Panc1 (cell line): ENCODE data around the gene TP53BP2. TPM values are rescaled to one million over a fixed set of nuclear protein-coding genes. Genes with fewer than 3 reads are reported as not detected.

Source experiments
- ATAC-seq: fragments of 200-7000 bp; cut with Tn5 transposase; 2 replicates; pipeline ENCODE4 v1.9.1; 2020; ENCODE audit warnings: mild to moderate bottlenecking, moderate library complexity
- BruUV-seq: library from RNA; stranded (reverse); fragments of 400-500 nt; replicated peaks from 2 replicates; lab custom pipeline; 2021; lab: Mats Ljungman, UMichigan
- CTCF ChIA-PET: fragments of 300-600 bp; sonication (Branson Sonifier 250); formaldehyde crosslinking; loops from one replicate; lab custom pipeline; 2022; ENCODE audit warnings: antibody characterized with exemption; lab: Charles Lee
- POLR2A ChIA-PET: fragments of 300-600 bp; sonication (Branson Sonifier 250); formaldehyde crosslinking; loops from one replicate; lab custom pipeline; 2022; ENCODE audit warnings: antibody characterized with exemption; lab: Charles Lee
- DNase-seq: peaks from one replicate; pipeline ENCODE4 v3.0.0-alpha.2; 2010; ENCODE audit warnings: low read depth, low spot score
- H3K27ac ChIP-seq: 2 replicates; pipeline ENCODE4 v1.5.1; 2011; ENCODE audit warnings: mild to moderate bottlenecking, low read length, inconsistent platforms
- H3K27me3 ChIP-seq: fragments of 200-500 bp; sonication (Bioruptor generic); 2 replicates; pipeline ENCODE4 v1.6.0; 2014; ENCODE audit warnings: low read length, inconsistent platforms; ENCODE audit not compliant: control insufficient read depth, insufficient read depth
- H3K36me3 ChIP-seq: fragments of 200-500 bp; sonication (Bioruptor generic); 2 replicates; pipeline ENCODE4 v1.5.1; 2014; ENCODE audit warnings: inconsistent platforms, mild to moderate bottlenecking, low read length, moderate library complexity; ENCODE audit not compliant: control insufficient read depth, insufficient read depth
- H3K4me1 ChIP-seq: 2 replicates; pipeline ENCODE4 v1.5.1; 2011; ENCODE audit warnings: inconsistent platforms, mild to moderate bottlenecking, low read length, moderate library complexity; ENCODE audit not compliant: control insufficient read depth, insufficient read depth
- H3K4me3 ChIP-seq, 2 experiments: 2 replicates each; pipeline ENCODE4 v1.5.1; 2011 to 2012; ENCODE audit warnings: low read depth in 2 of 2, low read length in 2 of 2, mild to moderate bottlenecking in 2 of 2, inconsistent platforms in 1 of 2, moderate library complexity in 1 of 2
- H3K9me3 ChIP-seq: fragments of 200-500 bp; sonication (Bioruptor generic); 2 replicates; pipeline ENCODE4 v1.5.1; 2014; ENCODE audit warnings: low read depth, mild to moderate bottlenecking, inconsistent platforms, low read length, moderate library complexity; ENCODE audit not compliant: control insufficient read depth, insufficient read depth
- CTCF ChIP-seq: fragments of 450-650 bp; IDR thresholded peaks from 2 replicates; pipeline ENCODE4 v1.5.1; 2017; ENCODE audit warnings: mild to moderate bottlenecking
- POLR2AphosphoS5 ChIP-seq: IDR thresholded peaks from 2 replicates; pipeline ENCODE4 v1.6.1; 2012; ENCODE audit warnings: mild to moderate bottlenecking, low read depth, low read length, moderate library complexity
- REST ChIP-seq, 2 experiments: IDR thresholded peaks; 2 replicates each; pipeline ENCODE4 v1.6.1; 2011 to 2012; ENCODE audit warnings: low read depth in 2 of 2, control low read depth in 1 of 2, low read length in 1 of 2, mild to moderate bottlenecking in 1 of 2, moderate library complexity in 1 of 2; ENCODE audit not compliant: insufficient read depth in 1 of 2
- SIN3A ChIP-seq: IDR thresholded peaks from 2 replicates; pipeline ENCODE4 v1.6.1; 2012; ENCODE audit warnings: low read depth, mild to moderate bottlenecking, low read length, moderate library complexity, borderline replicate concordance; ENCODE audit not compliant: insufficient read depth
- in situ Hi-C: cut with HindIII; loops from 2 replicates; pipeline ENCODE4 v1.10.0; 2016; ENCODE audit warnings: low sequenced_read_pairs, low pct_unique_long_range_greater_than_20kb
- intact Hi-C: fragments of 100-400 bp; cut with micrococcal nuclease; formaldehyde crosslinking; loops from one replicate; pipeline ENCODE4 v1.10.0; 2022; ENCODE audit not compliant: unreplicated experiment
- total RNA-seq: library from RNA; stranded (reverse); gene quantifications from one replicate; pipeline ENCODE4 v1.2.1, GENCODE V29; 2021; ENCODE audit not compliant: unreplicated experiment

The TP53BP2 gene
- total RNA-seq, 1 experiment from 2014 or later: 51.4 TPM

- Histone ChIP-seq H3K27me3 (no peaks in the 10 kb centered on the region), H3K4me3 (no peak overlapping the region), H3K9me3 (no peaks in the 10 kb centered on the region), H3K4me1 (peaks cover 40% of the 10 kb centered on the region), H3K27ac (peak overlapping the region; percentile 80), H3K36me3 (peaks cover 23% of the 10 kb centered on the region; the same call in 1 of the 2 replicates)
- ChIA-PET CTCF (no interaction called here), POLR2A (no interaction called here)
- in situ Hi-C loops (no loop called here), intact Hi-C loops (no loop called here)
- TF ChIP-seq POLR2AphosphoS5 (peak; percentile 43), REST (IDR thresholded peaks at IDR 0.05; ENCODE audit: insufficient read depth in 1 of 2, low read depth in 2 of 2, low read length in 1 of 2) (no peak)
- ATAC-seq (peak; percentile 45), DNase-seq (no peak)
- no TSS peak for BruUV-seq
Measured at GRCh38 chr1:223776826-223777454, 68.8 kb downstream of the TP53BP2 start.

- intact Hi-C loops (no loop called here), in situ Hi-C loops (no loop called here)
- DNase-seq: peak; percentile 93
- H3K9me3 ChIP-seq: no peaks in the 10 kb centered on the region
- H3K4me1 ChIP-seq: peaks cover 47% of the 10 kb centered on the region
- peaks cover 22% of the 10 kb centered on the region; the same call in 1 of the 2 replicates for H3K36me3 ChIP-seq
- ATAC-seq: peak; percentile 85
- no peak overlapping the region for H3K4me3 ChIP-seq
- CTCF ChIA-PET: no interaction called here
- peak overlapping the region; percentile 80 for H3K27ac ChIP-seq
- TF ChIP-seq CTCF: no peak
- TF ChIP-seq REST (IDR thresholded peaks at IDR 0.05; ENCODE audit: insufficient read depth in 1 of 2, low read depth in 2 of 2, low read length in 1 of 2): peak; percentile 51 to 62; a peak in 3 of 4 replicates
- TF ChIP-seq SIN3A: no peak
- peak; percentile 22; the same call in 1 of the 2 replicates for TF ChIP-seq POLR2AphosphoS5
- POLR2A ChIA-PET: interaction anchor here (0.6 kb wide), 1 partner anchor 56 kb away, joined by 3 read pairs; no protein-coding TSS in a partner anchor
- H3K27me3 ChIP-seq: no peaks in the 10 kb centered on the region
- BruUV-seq: no TSS peak
Measured at GRCh38 chr1:223776075-223776814, 69.5 kb downstream of the TP53BP2 start.
